ENCODE data around the gene AATK. TPM values are rescaled to one million over a fixed set of nuclear protein-coding genes. Genes with fewer than 3 reads are reported as not detected.

AATK gene
- total and polyA plus RNA-seq, 2 donors (not counting 3 experiments of a cell fraction or from before 2014, with no cell fraction given): 0.69 to 1.00 TPM

DNA sequence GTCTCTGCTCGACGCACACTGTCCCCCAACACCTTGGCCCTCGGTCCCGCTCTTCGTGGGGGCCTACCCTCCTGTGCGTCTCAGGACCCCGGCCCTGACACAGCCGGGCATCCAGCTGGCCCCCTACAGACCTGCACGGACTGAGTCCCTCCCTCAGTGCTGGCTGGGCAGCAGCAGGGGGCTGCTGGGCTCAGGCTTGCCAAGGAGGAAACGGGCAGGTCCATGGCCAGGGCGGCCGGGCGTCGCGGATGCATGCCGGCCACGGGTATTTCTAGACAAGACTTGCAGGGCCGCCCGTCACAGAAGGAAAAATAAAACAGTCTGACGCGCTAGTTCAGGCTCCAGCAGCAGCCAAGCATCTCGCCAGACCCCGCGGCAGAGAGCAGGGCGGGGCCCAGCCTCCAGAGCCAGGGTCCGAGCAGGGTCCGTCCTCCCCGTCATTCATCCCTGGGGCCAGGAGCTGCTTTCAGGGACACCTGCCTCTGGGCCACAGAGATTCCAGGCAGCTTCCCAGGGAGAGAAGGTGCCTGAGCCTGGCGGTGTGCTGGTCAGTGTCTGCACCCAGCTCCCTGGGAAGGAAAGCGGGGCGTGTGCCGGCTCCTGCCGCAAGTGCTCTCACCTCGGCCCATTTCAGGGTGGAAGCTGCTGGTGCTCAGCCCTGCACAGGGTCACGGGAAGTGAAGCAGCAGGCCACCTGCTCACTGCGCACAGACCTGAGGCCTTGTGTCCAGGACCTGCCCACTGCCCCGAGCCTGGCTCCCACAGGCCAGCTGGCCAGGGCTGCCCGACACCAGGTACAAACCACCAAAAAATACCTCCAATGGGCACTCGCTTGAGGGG lies 8.0 kb downstream of the AATK start:
- H3K9ac ChIP-seq (replicated peaks; ENCODE audit: extremely low read depth, insufficient read depth, low read length): no peak overlapping the region
- POLR2A ChIA-PET: no interaction called here
- H3K27ac ChIP-seq (ENCODE audit: insufficient read depth, low read depth, low read length): no peak overlapping the region
- H4K20me1 ChIP-seq (replicated peaks; ENCODE audit: control insufficient read depth, extremely low read depth, insufficient read depth, low read length): no peaks in the 10 kb centered on the region
- H3K9me1 ChIP-seq (replicated peaks; ENCODE audit: control insufficient read depth, extremely low read depth, insufficient read depth, low read length): no peaks in the 10 kb centered on the region
- intact Hi-C loops (cut with micrococcal nuclease) (no loop called here), dilution Hi-C loops (cut with MboI; ENCODE audit: extremely low pct_ligation_motif_present, low sequenced_read_pairs) (no loop called here)
- no peak overlapping the region for H3K4me2 ChIP-seq (ENCODE audit: insufficient read depth, low read length)
- TF ChIP-seq JUN (IDR thresholded peaks at IDR 0.05; ENCODE audit: borderline replicate concordance, insufficient read depth, insufficient read length, low read depth) (no peak), EZH2 (IDR thresholded peaks at IDR 0.05; ENCODE audit: borderline replicate concordance, low read depth, low read length, severe bottlenecking) (no peak), FOS (IDR thresholded peaks at IDR 0.05; ENCODE audit: borderline replicate concordance, insufficient read depth, low read length) (no peak), MYC (IDR thresholded peaks at IDR 0.05; ENCODE audit: low read depth, low read length) (no peak), POLR2A (IDR thresholded peaks at IDR 0.05; ENCODE audit: low read depth, low read length) (no peak), GATA2 (IDR thresholded peaks at IDR 0.05; ENCODE audit: insufficient read depth, insufficient read length, low read depth, low read length) (no peak), POLR2AphosphoS5 (IDR thresholded peaks at IDR 0.05; ENCODE audit: insufficient read depth, low read depth, low read length) (no peak)
- TF ChIP-seq, protein P1, sequence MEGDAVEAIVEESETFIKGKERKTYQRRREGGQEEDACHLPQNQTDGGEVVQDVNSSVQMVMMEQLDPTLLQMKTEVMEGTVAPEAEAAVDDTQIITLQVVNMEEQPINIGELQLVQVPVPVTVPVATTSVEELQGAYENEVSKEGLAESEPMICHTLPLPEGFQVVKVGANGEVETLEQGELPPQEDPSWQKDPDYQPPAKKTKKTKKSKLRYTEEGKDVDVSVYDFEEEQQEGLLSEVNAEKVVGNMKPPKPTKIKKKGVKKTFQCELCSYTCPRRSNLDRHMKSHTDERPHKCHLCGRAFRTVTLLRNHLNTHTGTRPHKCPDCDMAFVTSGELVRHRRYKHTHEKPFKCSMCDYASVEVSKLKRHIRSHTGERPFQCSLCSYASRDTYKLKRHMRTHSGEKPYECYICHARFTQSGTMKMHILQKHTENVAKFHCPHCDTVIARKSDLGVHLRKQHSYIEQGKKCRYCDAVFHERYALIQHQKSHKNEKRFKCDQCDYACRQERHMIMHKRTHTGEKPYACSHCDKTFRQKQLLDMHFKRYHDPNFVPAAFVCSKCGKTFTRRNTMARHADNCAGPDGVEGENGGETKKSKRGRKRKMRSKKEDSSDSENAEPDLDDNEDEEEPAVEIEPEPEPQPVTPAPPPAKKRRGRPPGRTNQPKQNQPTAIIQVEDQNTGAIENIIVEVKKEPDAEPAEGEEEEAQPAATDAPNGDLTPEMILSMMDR (IDR thresholded peaks at IDR 0.05; ENCODE audit: extremely low read depth in 1 of 2, insufficient read depth in 1 of 2, low read depth in 1 of 2, low read length in 2 of 2): no peak
- TF ChIP-seq, protein P2, sequence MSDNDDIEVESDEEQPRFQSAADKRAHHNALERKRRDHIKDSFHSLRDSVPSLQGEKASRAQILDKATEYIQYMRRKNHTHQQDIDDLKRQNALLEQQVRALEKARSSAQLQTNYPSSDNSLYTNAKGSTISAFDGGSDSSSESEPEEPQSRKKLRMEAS (IDR thresholded peaks at IDR 0.05; ENCODE audit: insufficient read depth, insufficient read length): no peak
- no TSS peak for BruUV-seq (replicated peaks)
- CTCF ChIA-PET: interaction anchor here (0.9 to 1.0 kb wide), 2 partner anchors 15 to 49 kb away, joined by 3 to 4 read pairs; no protein-coding TSS in a partner anchor
- H3K27me3 ChIP-seq (ENCODE audit: control insufficient read depth in 2 of 2, insufficient read depth in 2 of 2, low read length in 2 of 2): no peaks in the 10 kb centered on the region
- peaks cover 4% of the 10 kb centered on the region for H3K4me1 ChIP-seq (ENCODE audit: control insufficient read depth, extremely low read depth, insufficient read depth, low read length)
- DNase-seq (ENCODE audit: low read depth, low spot score): no peak
- H3K36me3 ChIP-seq (ENCODE audit: control insufficient read depth in 2 of 2, extremely low read depth in 1 of 2, insufficient read depth in 2 of 2, low read length in 2 of 2): no peaks in the 10 kb centered on the region
- no peaks in the 10 kb centered on the region for H3K9me3 ChIP-seq (replicated peaks; ENCODE audit: control insufficient read depth, insufficient read depth, low read length)
- H3K4me3 ChIP-seq (replicated peaks in 1 of 3; ENCODE audit: insufficient read depth in 1 of 3, low read depth in 1 of 3, low read length in 3 of 3): no peak overlapping the region
- FAIRE-seq: no peak
- H3K79me2 ChIP-seq (ENCODE audit: control insufficient read depth, insufficient read depth, low read length): no peaks in the 10 kb centered on the region
- H2AFZ ChIP-seq (ENCODE audit: low read depth, low read length): no peak overlapping the region

All from endothelial cell of umbilical vein (primary cell).